IMR-90 (cell line): ENCODE data around the gene MANSC4. TPM values are rescaled to one million over a fixed set of nuclear protein-coding genes. Genes with fewer than 3 reads are reported as not detected.
"Not testable (repeated sequence)": the region's sequence is repeated elsewhere in the genome, so short reads cannot be mapped to it uniquely, and the experiment has no call there.

Experiments used
- ATAC-seq: fragments of 200-7000 bp; cut with Tn5 transposase; 2 replicates; pipeline ENCODE4 v1.9.1; 2020; ENCODE audit warnings: low read depth, mild to moderate bottlenecking, moderate library complexity
- BruUV-seq: library from RNA; stranded (reverse); fragments of 400-500 nt; replicated peaks from 2 replicates; lab custom pipeline; 2021; lab: Mats Ljungman, UMichigan
- CTCF ChIA-PET: fragments of 300-600 bp; formaldehyde crosslinking; extraction: SDS; loops from one replicate; lab custom pipeline; 2021; ENCODE audit warnings: antibody characterized with exemption; lab: Yijun Ruan, JAX
- POLR2A ChIA-PET: fragments of 300-600 bp; sonication (Branson Sonifier 250); formaldehyde crosslinking; loops from one replicate; lab custom pipeline; 2022; ENCODE audit warnings: antibody characterized with exemption; ENCODE audit not compliant: unreplicated experiment; lab: Charles Lee
- DNase-seq: peaks from one replicate; pipeline ENCODE4 v3.0.0; 2013
- H2AFZ ChIP-seq: replicated peaks from 2 replicates; pipeline ENCODE3; 2013; ENCODE audit warnings: low read length, mild to moderate bottlenecking; ENCODE audit not compliant: poor library complexity
- H2AK5ac ChIP-seq: 2 replicates; pipeline ENCODE4 v1.6.1; 2013; ENCODE audit warnings: low read depth, low read length, inconsistent platforms
- H2AK9ac ChIP-seq: replicated peaks from 2 replicates; pipeline ENCODE3; 2013; ENCODE audit warnings: mild to moderate bottlenecking, low read depth, low read length, moderate library complexity; ENCODE audit not compliant: poor library complexity
- H2BK120ac ChIP-seq: 2 replicates; pipeline ENCODE4 v1.6.1; 2013; ENCODE audit warnings: low read depth, low read length, inconsistent platforms
- H2BK15ac ChIP-seq: 3 replicates; pipeline ENCODE4 v1.6.1; 2013; ENCODE audit warnings: low read depth, low read length, inconsistent platforms
- H2BK20ac ChIP-seq: 2 replicates; pipeline ENCODE4 v1.6.1; 2013; ENCODE audit warnings: low read depth, mild to moderate bottlenecking, inconsistent platforms, low read length, moderate library complexity
- H2BK5ac ChIP-seq: 2 replicates; pipeline ENCODE4 v1.6.1; 2013; ENCODE audit warnings: mild to moderate bottlenecking, low read depth, low read length, inconsistent platforms; ENCODE audit not compliant: poor library complexity, severe bottlenecking
- H3K14ac ChIP-seq: replicated peaks from 2 replicates; pipeline ENCODE4 v1.6.1; 2013; ENCODE audit warnings: low read depth, low read length, inconsistent platforms
- H3K18ac ChIP-seq: 2 replicates; pipeline ENCODE4 v1.6.1; 2013; ENCODE audit warnings: low read depth, low read length, control low read depth
- H3K23ac ChIP-seq: 2 replicates; pipeline ENCODE4 v1.6.1; 2013; ENCODE audit warnings: low read depth, low read length, inconsistent platforms
- H3K27ac ChIP-seq: 2 replicates; pipeline ENCODE4 v1.5.1; 2013; ENCODE audit warnings: mild to moderate bottlenecking, control low read depth, low read length; ENCODE audit not compliant: insufficient read depth
- H3K27me3 ChIP-seq: 2 replicates; pipeline ENCODE4 v1.6.1; 2013; ENCODE audit warnings: low read length; ENCODE audit not compliant: control insufficient read depth, insufficient read depth
- H3K36me3 ChIP-seq: 2 replicates; pipeline ENCODE4 v1.6.1; 2013; ENCODE audit warnings: low read length, mixed read lengths; ENCODE audit not compliant: control insufficient read depth, insufficient read depth
- H3K4ac ChIP-seq: 2 replicates; pipeline ENCODE4 v1.6.1; 2013; ENCODE audit warnings: low read depth, low read length, inconsistent platforms
- H3K4me1 ChIP-seq: 2 replicates; pipeline ENCODE4 v1.6.1; 2013; ENCODE audit warnings: low read length, mixed read lengths; ENCODE audit not compliant: control insufficient read depth, insufficient read depth
- H3K4me2 ChIP-seq: 2 replicates; pipeline ENCODE4 v1.6.1; 2013; ENCODE audit warnings: low read depth, mild to moderate bottlenecking, control low read depth, low read length, moderate library complexity
- H3K4me3 ChIP-seq: 2 replicates; pipeline ENCODE4 v1.5.1; 2013; ENCODE audit warnings: low read depth, mild to moderate bottlenecking, control low read depth, low read length, moderate library complexity; ENCODE audit not compliant: insufficient read depth
- H3K56ac ChIP-seq: 2 replicates; pipeline ENCODE4 v1.6.1; 2013; ENCODE audit warnings: low read length, inconsistent platforms; ENCODE audit not compliant: insufficient read depth; ENCODE audit errors: extremely low read depth
- H3K79me1 ChIP-seq, 2 experiments: 2 replicates each; pipeline ENCODE4 v1.6.1; 2013; ENCODE audit warnings: low read length in 2 of 2, inconsistent platforms in 1 of 2, low read depth in 1 of 2
- H3K9ac ChIP-seq: 2 replicates; pipeline ENCODE4 v1.6.1; 2013; ENCODE audit warnings: low read depth, low read length, control low read depth
- H3K9me1 ChIP-seq: 2 replicates; pipeline ENCODE4 v1.6.1; 2013; ENCODE audit warnings: low read length, inconsistent platforms; ENCODE audit not compliant: insufficient read depth
- H3K9me3 ChIP-seq: 2 replicates; pipeline ENCODE4 v1.6.1; 2013; ENCODE audit warnings: low read length; ENCODE audit not compliant: control insufficient read depth, insufficient read depth
- H4K20me1 ChIP-seq: 2 replicates; pipeline ENCODE4 v1.6.1; 2013; ENCODE audit warnings: low read length, inconsistent platforms; ENCODE audit not compliant: insufficient read depth
- H4K5ac ChIP-seq: 2 replicates; pipeline ENCODE4 v1.6.1; 2013; ENCODE audit warnings: mild to moderate bottlenecking, low read depth, low read length, control low read depth
- H4K8ac ChIP-seq, 2 experiments: 2 replicates each; pipeline ENCODE4 v1.6.1; 2013; ENCODE audit warnings: low read depth in 2 of 2, low read length in 2 of 2, control low read depth in 1 of 2, inconsistent platforms in 1 of 2
- H4K91ac ChIP-seq: 2 replicates; pipeline ENCODE4 v1.6.1; 2013; ENCODE audit warnings: low read depth, low read length, inconsistent platforms; ENCODE audit not compliant: insufficient read depth
- WGBS, 2 experiments: methylation state at CpG; one replicate each; pipeline versions ENCODE4 v1.1.5 to v1.1.7; 2013; ENCODE audit warnings: missing lambda C conversion rate in 2 of 2; ENCODE audit not compliant: insufficient read length in 1 of 2; ENCODE audit errors: extremely low coverage in 2 of 2; 5-methylcytosine and 5-hydroxymethylcytosine counted together
- dilution Hi-C: fragments of 300-500 bp; cut with HindIII; formaldehyde crosslinking; loops from one replicate; pipeline ENCODE4 v1.14.3; 2018; ENCODE audit warnings: low sequenced_read_pairs; ENCODE audit not compliant: unreplicated experiment
- in situ Hi-C: fragments of 300-500 bp; cut with MboI; formaldehyde crosslinking; loops from 3 replicates; pipeline ENCODE4 v1.14.3; 2019; ENCODE audit warnings: low sequenced_read_pairs, inconsistent platforms, mixed read lengths
- intact Hi-C: fragments of 100-400 bp; cut with micrococcal nuclease; formaldehyde crosslinking; loops from 2 replicates; pipeline ENCODE4 v1.10.0; 2022
- polyA plus RNA-seq, 3 experiments: library from polyadenylated mRNA; depleted of rRNA; stranded (reverse); fragments of >200 nt; gene quantifications; 2 replicates each; pipeline ENCODE4 v1.2.3, GENCODE V29; 2012; ENCODE audit warnings: low replicate concordance in 1 of 3
- total RNA-seq: library from RNA; depleted of rRNA; stranded (reverse); fragments of >200 nt; gene quantifications from 2 replicates; pipeline ENCODE4 v1.2.3, GENCODE V29; 2012

The MANSC4 gene
- total and polyA plus RNA-seq, 2 of the 4 experiments (the other 2 are of a cell fraction), result not detected

DNA sequence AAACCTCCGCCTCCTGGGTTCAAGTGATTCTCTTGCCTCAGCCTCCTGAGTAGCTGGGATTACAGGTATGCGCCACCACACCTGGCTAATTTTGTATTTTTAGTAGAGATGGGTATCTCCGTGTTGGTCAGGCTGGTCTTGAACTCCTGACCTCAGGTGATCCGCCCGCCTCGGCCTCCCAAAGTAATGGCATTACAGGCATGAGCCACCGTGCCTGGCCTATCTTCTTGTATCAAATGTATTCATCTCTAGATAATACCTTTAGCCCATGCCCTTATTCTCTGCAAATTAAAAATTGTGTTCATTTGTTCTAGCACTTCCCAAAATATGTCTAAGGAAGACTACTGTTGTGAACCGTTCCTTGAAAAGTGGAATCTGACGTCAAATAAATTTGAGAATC lies 45.7 kb downstream of the MANSC4 start:
- WGBS, 2 experiments, result no CpG with 5 or more reads among the region's 9 CpGs
- H3K4me3 ChIP-seq, H2AK9ac ChIP-seq, H2BK15ac ChIP-seq, H4K20me1 ChIP-seq, H3K56ac ChIP-seq, dilution Hi-C loops, H3K27ac ChIP-seq, H2BK120ac ChIP-seq, H3K4me2 ChIP-seq, H2BK20ac ChIP-seq, H3K14ac ChIP-seq, ATAC-seq, DNase-seq, H3K18ac ChIP-seq, H3K9me3 ChIP-seq, H3K9me1 ChIP-seq, H2AFZ ChIP-seq, H3K27me3 ChIP-seq, H3K9ac ChIP-seq, BruUV-seq, H4K91ac ChIP-seq, H4K5ac ChIP-seq, H3K4me1 ChIP-seq, POLR2A ChIA-PET, H2BK5ac ChIP-seq, H4K8ac ChIP-seq, H3K4ac ChIP-seq, H2AK5ac ChIP-seq, H3K23ac ChIP-seq: not testable (repeated sequence)
- in situ Hi-C loops (loop anchor here (5.0 to 25.0 kb wide), 3 partner anchors 213 to 1253 kb away; no protein-coding TSS in a partner anchor), intact Hi-C loops (loop anchor here (5.0 to 10.0 kb wide), 2 partner anchors 88 to 1260 kb away; no protein-coding TSS in a partner anchor)
- H3K79me1 ChIP-seq, result peaks cover 0 to 11% of the 10 kb centered on the region in 2 experiments; a peak in 3 of 4 replicates
- peaks cover 17% of the 10 kb centered on the region for H3K36me3 ChIP-seq
- CTCF ChIA-PET, result interaction anchor here (1.0 to 2.1 kb wide), 3 partner anchors 87 to 206 kb away, joined by 5 to 11 read pairs (median 7); no protein-coding TSS in a partner anchor
